ENCODE measurements around the gene TNRC18. TPM values are rescaled to one million over a fixed set of nuclear protein-coding genes. Genes with fewer than 3 reads are reported as not detected.

The TNRC18 gene
- total RNA-seq, 1 donor from 2014 or later, result 198 TPM

GRCh38 chr7:5428478-5429252, 5.0 kb upstream of the TNRC18 start:
- peak overlapping the region; percentile 98 for H3K4me3 Mint-ChIP-seq (ENCODE audit: unreplicated experiment)
- DNase-seq (ENCODE audit: extremely low spot score, unreplicated experiment), result no peak
- H3K27ac Mint-ChIP-seq (ENCODE audit: unreplicated experiment), result peak overlapping the region; percentile 99
- peak; percentile 19 for TF ChIP-seq CTCF (IDR thresholded peaks at IDR 0.05)
- H3K9me3 Mint-ChIP-seq (ENCODE audit: unreplicated experiment), result no peaks in the 10 kb centered on the region
- H3K4me1 Mint-ChIP-seq (ENCODE audit: unreplicated experiment), result peaks cover 28% of the 10 kb centered on the region
- H3K27me3 Mint-ChIP-seq (ENCODE audit: unreplicated experiment), result no peaks in the 10 kb centered on the region
- peaks cover 10% of the 10 kb centered on the region for H3K36me3 Mint-ChIP-seq (ENCODE audit: unreplicated experiment)

- H3K4me3 Mint-ChIP-seq (ENCODE audit: unreplicated experiment), result peak overlapping the region; percentile 98
- H3K27ac Mint-ChIP-seq (ENCODE audit: unreplicated experiment), result peak overlapping the region; percentile 99
- peaks cover 20% of the 10 kb centered on the region for H3K4me1 Mint-ChIP-seq (ENCODE audit: unreplicated experiment)
- no peaks in the 10 kb centered on the region for H3K9me3 Mint-ChIP-seq (ENCODE audit: unreplicated experiment)
- peaks cover 2% of the 10 kb centered on the region for H3K36me3 Mint-ChIP-seq (ENCODE audit: unreplicated experiment)
- TF ChIP-seq CTCF (IDR thresholded peaks at IDR 0.05), result no peak
- DNase-seq (ENCODE audit: extremely low spot score, unreplicated experiment), result no peak
- H3K27me3 Mint-ChIP-seq (ENCODE audit: unreplicated experiment), result no peaks in the 10 kb centered on the region
Observed at GRCh38 chr7:5426226-5426475, 2.5 kb upstream of the TNRC18 start.

- Mint-ChIP-seq H3K4me3 (ENCODE audit: unreplicated experiment) (peak overlapping the region; percentile 98), H3K27ac (ENCODE audit: unreplicated experiment) (peak overlapping the region; percentile 99), H3K4me1 (ENCODE audit: unreplicated experiment) (peaks cover 20% of the 10 kb centered on the region), H3K36me3 (ENCODE audit: unreplicated experiment) (peaks cover 3% of the 10 kb centered on the region), H3K9me3 (ENCODE audit: unreplicated experiment) (no peaks in the 10 kb centered on the region), H3K27me3 (ENCODE audit: unreplicated experiment) (no peaks in the 10 kb centered on the region)
- TF ChIP-seq CTCF (IDR thresholded peaks at IDR 0.05), result no peak
- no peak for DNase-seq (ENCODE audit: extremely low spot score, unreplicated experiment)
Observed at GRCh38 chr7:5425507-5426225, 2.0 kb upstream of the TNRC18 start.

GRCh38 chr7:5424749-5425506, 1.3 kb upstream of the TNRC18 start:
- Mint-ChIP-seq H3K4me1 (ENCODE audit: unreplicated experiment) (peaks cover 13% of the 10 kb centered on the region), H3K27ac (ENCODE audit: unreplicated experiment) (peak overlapping the region; percentile 99), H3K4me3 (ENCODE audit: unreplicated experiment) (peak overlapping the region; percentile 98), H3K36me3 (ENCODE audit: unreplicated experiment) (peaks cover 6% of the 10 kb centered on the region), H3K27me3 (ENCODE audit: unreplicated experiment) (no peaks in the 10 kb centered on the region), H3K9me3 (ENCODE audit: unreplicated experiment) (no peaks in the 10 kb centered on the region)
- DNase-seq (ENCODE audit: extremely low spot score, unreplicated experiment), result no peak
- no peak for TF ChIP-seq CTCF (IDR thresholded peaks at IDR 0.05)
